Keratinocyte (primary cell): ENCODE results near the gene TFDP1. TPM values are rescaled to one million over a fixed set of nuclear protein-coding genes. Genes with fewer than 3 reads are reported as not detected.

ENCODE experiments used
- DNase-seq: peaks from one replicate; pipeline ENCODE4 v3.0.0-alpha.2; 2011; ENCODE audit warnings: low read depth, missing footprints, low spot score
- FAIRE-seq: peaks from 2 replicates; lab custom pipeline; 2011; peaks lifted over from hg19 to GRCh38; lab: Jason Lieb, UNC
- H2AFZ ChIP-seq: 2 replicates; pipeline ENCODE4 v1.6.0; 2012; ENCODE audit warnings: low read length, control low read depth, inconsistent platforms; ENCODE audit not compliant: control insufficient read depth
- H3K27ac ChIP-seq: 2 replicates; pipeline ENCODE4 v1.5.1; 2011; ENCODE audit warnings: low read length; ENCODE audit not compliant: control insufficient read depth, insufficient read depth
- H3K27me3 ChIP-seq: 3 replicates; pipeline ENCODE4 v1.6.0; 2011; ENCODE audit warnings: low read length; ENCODE audit not compliant: control insufficient read depth, insufficient read depth; ENCODE audit errors: extremely low read depth
- H3K36me3 ChIP-seq, 2 experiments: 2 replicates in 1 of 2; 3 replicates in 1 of 2; pipeline ENCODE4 v1.5.1; 2011; ENCODE audit warnings: low read length in 2 of 2, mild to moderate bottlenecking in 1 of 2; ENCODE audit not compliant: control insufficient read depth in 2 of 2, insufficient read depth in 2 of 2; ENCODE audit errors: extremely low read depth in 1 of 2
- H3K4me1 ChIP-seq: 3 replicates; pipeline ENCODE4 v1.5.1; 2011; ENCODE audit warnings: low read length; ENCODE audit not compliant: control insufficient read depth, insufficient read depth; ENCODE audit errors: extremely low read depth
- H3K4me2 ChIP-seq: 3 replicates; pipeline ENCODE4 v1.6.0; 2011; ENCODE audit warnings: low read depth, low read length; ENCODE audit not compliant: control insufficient read depth, insufficient read depth; ENCODE audit errors: extremely low read depth
- H3K4me3 ChIP-seq, 3 experiments: fragments of 200-600 bp in 1 of 3; sonication (generic) in 1 of 3; 2 replicates in 2 of 3; 3 replicates in 1 of 3; pipeline ENCODE4 v1.5.1; 2011 to 2016; ENCODE audit warnings: low read length in 3 of 3, mild to moderate bottlenecking in 3 of 3, control low read depth in 2 of 3, inconsistent platforms in 1 of 3, low read depth in 1 of 3, mixed read lengths in 1 of 3, mixed run types in 1 of 3, moderate library complexity in 1 of 3; ENCODE audit not compliant: control insufficient read depth in 2 of 3, insufficient read depth in 2 of 3; ENCODE audit errors: extremely low read depth in 1 of 3
- H3K79me2 ChIP-seq: 2 replicates; pipeline ENCODE4 v1.6.0; 2012; ENCODE audit warnings: low read length; ENCODE audit not compliant: control insufficient read depth, insufficient read depth
- H3K9ac ChIP-seq: 3 replicates; pipeline ENCODE4 v1.6.0; 2011; ENCODE audit warnings: low read length; ENCODE audit not compliant: control insufficient read depth, insufficient read depth; ENCODE audit errors: extremely low read depth
- H3K9me1 ChIP-seq: 3 replicates; pipeline ENCODE4 v1.6.0; 2011; ENCODE audit warnings: low read length; ENCODE audit not compliant: control insufficient read depth, insufficient read depth; ENCODE audit errors: extremely low read depth
- H3K9me3 ChIP-seq: 2 replicates; pipeline ENCODE4 v1.5.1; 2012; ENCODE audit warnings: low read depth, low read length; ENCODE audit not compliant: control insufficient read depth
- H4K20me1 ChIP-seq: 3 replicates; pipeline ENCODE4 v1.6.0; 2011; ENCODE audit warnings: low read length; ENCODE audit not compliant: control insufficient read depth, insufficient read depth; ENCODE audit errors: extremely low read depth
- CTCF ChIP-seq, 3 experiments: IDR thresholded peaks in 1 of 3; conservative IDR thresholded peaks in 1 of 3; optimal IDR thresholded peaks in 1 of 3; 2 replicates in 2 of 3; 3 replicates in 1 of 3; pipeline versions ENCODE3 to v1.5.1; 2011; ENCODE audit warnings: low read length in 3 of 3, mild to moderate bottlenecking in 3 of 3, moderate library complexity in 2 of 3, control low read depth in 1 of 3, inconsistent platforms in 1 of 3; ENCODE audit not compliant: insufficient read depth in 2 of 3; ENCODE audit errors: extremely low read depth in 1 of 3
- EZH2 ChIP-seq: IDR thresholded peaks from one replicate; pipeline ENCODE4 v1.6.1; 2012; ENCODE audit warnings: inconsistent platforms, mild to moderate bottlenecking, low read length, moderate library complexity
- dilution Hi-C: fragments of 300-500 bp; cut with MboI; formaldehyde crosslinking; loops from one replicate; pipeline ENCODE4 v1.7.0; 2020; ENCODE audit warnings: low sequenced_read_pairs; ENCODE audit not compliant: extremely low pct_ligation_motif_present
- polyA plus RNA-seq, 5 experiments: library from polyadenylated mRNA; depleted of rRNA in 3 of 5; stranded (reverse) in 3 of 5; stranded (forward) in 1 of 5; unstranded in 1 of 5; fragments of >200 nt; gene quantifications; 1 replicate in 1 of 5; 2 replicates in 3 of 5; 3 replicates in 1 of 5; pipeline versions ENCODE4 v1.2.1 to v1.2.3, GENCODE V29; 2011 to 2012; ENCODE audit warnings: missing spikeins in 2 of 5, low read depth in 1 of 5, low replicate concordance in 1 of 5

Gene TFDP1
- polyA plus RNA-seq, 1 donor (not counting 4 experiments of a cell fraction or from before 2014, with no cell fraction given) = 105 TPM

- TF ChIP-seq EZH2 (no peak), CTCF (optimal IDR thresholded peaks at IDR 0.05 in 1 of 3, IDR thresholded peaks at IDR 0.05 in 1 of 3, conservative IDR thresholded peaks at IDR 0.05 in 1 of 3; ENCODE audit: extremely low read depth in 1 of 3, insufficient read depth in 2 of 3, low read length in 3 of 3) (no peak)
- Histone ChIP-seq H3K4me2 (no peak overlapping the region), H3K4me3 (no peak overlapping the region), H3K27me3 (no peaks in the 10 kb centered on the region), H3K9me1 (no peaks in the 10 kb centered on the region), H3K4me1 (no peaks in the 10 kb centered on the region), H3K36me3 (peaks cover 54 to 55% of the 10 kb centered on the region in 2 experiments), H2AFZ (no peak overlapping the region), H4K20me1 (peaks cover 6% of the 10 kb centered on the region), H3K27ac (no peak overlapping the region), H3K9ac (no peak overlapping the region), H3K79me2 (peaks cover 48% of the 10 kb centered on the region), H3K9me3 (no peaks in the 10 kb centered on the region)
- FAIRE-seq (no peak), DNase-seq (no peak)
- dilution Hi-C loops = no loop called here
Observed at GRCh38 chr13:113631341-113632095, 47.0 kb downstream of the TFDP1 start.

- H3K27me3 ChIP-seq = no peaks in the 10 kb centered on the region
- H3K4me3 ChIP-seq = no peak overlapping the region
- H3K9me1 ChIP-seq = no peaks in the 10 kb centered on the region
- H3K9me3 ChIP-seq = no peaks in the 10 kb centered on the region
- DNase-seq (no peak), FAIRE-seq (no peak)
- dilution Hi-C loops = no loop called here
- H3K27ac ChIP-seq = no peak overlapping the region
- H3K9ac ChIP-seq = no peak overlapping the region
- peaks cover 60% of the 10 kb centered on the region in 2 experiments for H3K36me3 ChIP-seq
- peaks cover 35% of the 10 kb centered on the region for H3K79me2 ChIP-seq
- peaks cover 3% of the 10 kb centered on the region for H4K20me1 ChIP-seq
- H2AFZ ChIP-seq = no peak overlapping the region
- no peaks in the 10 kb centered on the region for H3K4me1 ChIP-seq
- TF ChIP-seq EZH2 = no peak
- no peak for TF ChIP-seq CTCF (optimal IDR thresholded peaks at IDR 0.05 in 1 of 3, IDR thresholded peaks at IDR 0.05 in 1 of 3, conservative IDR thresholded peaks at IDR 0.05 in 1 of 3; ENCODE audit: extremely low read depth in 1 of 3, insufficient read depth in 2 of 3, low read length in 3 of 3)
- H3K4me2 ChIP-seq = no peak overlapping the region
Observed at GRCh38 chr13:113632706-113633484, 48.3 kb downstream of the TFDP1 start.
